ENCODE data around the gene GREB1L. TPM values are rescaled to one million over a fixed set of nuclear protein-coding genes. Genes with fewer than 3 reads are reported as not detected.

GREB1L gene
- total RNA-seq, 4 donors from 2014 or later, result 6.2 to 14.9 (median 10.4) TPM

- TF ChIP-seq CTCF (IDR thresholded peaks at IDR 0.05), result no peak
- no peak for TF ChIP-seq EP300 (IDR thresholded peaks at IDR 0.05)
- no peak for TF ChIP-seq POLR2A (IDR thresholded peaks at IDR 0.05)
- no peak for TF ChIP-seq POLR2AphosphoS5 (IDR thresholded peaks at IDR 0.05)
- H3K4me3 ChIP-seq, result no peak overlapping the region
- no peaks in the 10 kb centered on the region for H3K36me3 ChIP-seq
- WGBS, 2 donors (ENCODE audit: low coverage in 1 of 2), result 63 to 65% methylated on average over 5 to 6 of the region's 6 CpGs
- no peak overlapping the region for H3K27ac ChIP-seq
- no peaks in the 10 kb centered on the region for H3K9me3 ChIP-seq
- ATAC-seq, result no peak
- H3K4me1 ChIP-seq, result no peaks in the 10 kb centered on the region
- H3K27me3 ChIP-seq, result no peaks in the 10 kb centered on the region
Observed at GRCh38 chr18:21215490-21215889, 26.5 kb upstream of the GREB1L start.

DNA sequence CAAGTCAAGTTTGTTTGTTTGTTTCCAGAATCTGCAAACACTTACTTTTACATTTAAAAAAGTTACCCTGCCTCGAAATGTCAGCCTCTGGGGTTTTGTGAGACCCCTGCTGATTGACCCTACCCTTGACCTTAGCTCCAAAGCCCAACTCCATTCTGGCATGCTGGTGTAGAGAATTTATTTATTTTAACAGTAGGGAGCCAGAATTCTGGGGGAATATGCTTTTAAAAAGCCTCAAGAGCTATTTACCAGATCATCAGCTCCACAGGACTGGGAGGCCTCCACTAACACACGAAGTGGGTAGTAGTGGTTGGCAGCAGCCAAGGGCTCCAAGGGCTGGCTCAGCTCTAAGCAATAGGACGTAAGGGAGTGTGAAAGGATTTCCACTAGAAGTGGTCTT lies 23.2 kb upstream of the GREB1L start:
- TF ChIP-seq EP300 (IDR thresholded peaks at IDR 0.05), result no peak
- ATAC-seq, result no peak
- Histone ChIP-seq H3K4me3 (no peak overlapping the region), H3K36me3 (no peaks in the 10 kb centered on the region), H3K4me1 (no peaks in the 10 kb centered on the region), H3K27ac (no peak overlapping the region), H3K9me3 (no peaks in the 10 kb centered on the region), H3K27me3 (no peaks in the 10 kb centered on the region)
- WGBS, 2 donors (ENCODE audit: low coverage in 1 of 2), result 36 to 64% methylated on average over 2 to 3 of the region's 3 CpGs

- 58 to 63% methylated on average over 6 of the region's 6 CpGs for whole genome bisulfite sequencing, 2 donors (ENCODE audit: low coverage in 1 of 2)
- Histone ChIP-seq H3K4me3 (no peak overlapping the region), H3K27ac (no peak overlapping the region), H3K27me3 (no peaks in the 10 kb centered on the region), H3K9me3 (no peaks in the 10 kb centered on the region), H3K36me3 (no peaks in the 10 kb centered on the region), H3K4me1 (no peaks in the 10 kb centered on the region)
- ATAC-seq, result no peak
- TF ChIP-seq POLR2A (IDR thresholded peaks at IDR 0.05) (no peak), POLR2AphosphoS5 (IDR thresholded peaks at IDR 0.05) (no peak), EP300 (IDR thresholded peaks at IDR 0.05) (no peak), CTCF (IDR thresholded peaks at IDR 0.05) (no peak)
Observed at GRCh38 chr18:21230436-21230835, 11.6 kb upstream of the GREB1L start.

DNA sequence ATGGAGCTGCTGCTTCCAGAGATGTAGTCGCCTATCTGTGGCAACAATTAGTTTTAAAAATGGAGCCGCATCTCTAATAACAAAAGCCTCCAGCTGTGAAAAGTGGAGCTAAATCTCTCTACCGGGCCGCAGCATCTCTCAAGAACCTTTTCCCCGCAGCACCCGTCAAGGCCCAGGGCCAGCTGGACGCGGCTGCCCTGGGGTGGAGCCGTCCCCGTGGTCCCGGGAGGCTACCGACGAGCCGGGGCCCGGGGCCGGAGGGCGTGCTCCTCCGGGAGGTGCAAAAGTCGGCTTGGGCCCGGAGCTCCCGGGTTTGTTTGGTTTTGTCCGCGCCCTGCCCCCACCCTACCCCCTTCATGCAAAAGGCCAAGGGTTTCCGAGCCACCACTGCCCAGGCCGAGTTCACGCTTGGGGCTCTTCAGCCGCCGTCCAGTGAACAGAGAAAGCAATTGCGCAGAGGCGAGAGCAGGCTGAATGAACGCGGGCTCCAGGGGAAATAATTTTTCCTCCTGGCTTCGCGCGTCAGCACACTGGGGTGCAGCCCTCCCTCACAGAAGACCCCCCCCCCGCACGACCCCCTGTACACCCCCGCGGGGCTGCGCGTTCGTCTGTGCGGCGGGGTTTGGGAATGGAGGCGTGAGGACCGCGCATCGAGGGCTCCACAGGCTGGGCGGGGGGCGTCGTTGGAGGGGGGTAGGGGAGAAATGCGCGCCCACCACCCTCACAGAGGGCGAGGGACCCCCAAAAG lies 557 bp upstream of the GREB1L start:
- no peaks in the 10 kb centered on the region for H3K9me3 ChIP-seq
- peak overlapping the region in 3 of 4 donors; percentile 70 to 84 (median 77) for H3K27ac ChIP-seq
- H3K4me3 ChIP-seq, result peak overlapping the region; percentile 69 to 72
- peaks cover 0 to 27% (median 4%) of the 10 kb centered on the region in 3 donors for H3K4me1 ChIP-seq
- TF ChIP-seq POLR2A (IDR thresholded peaks at IDR 0.05), result no peak
- TF ChIP-seq POLR2AphosphoS5 (IDR thresholded peaks at IDR 0.05), result no peak
- TF ChIP-seq CTCF (IDR thresholded peaks at IDR 0.05), result no peak
- no peak for TF ChIP-seq EP300 (IDR thresholded peaks at IDR 0.05)
- ATAC-seq, result no peak
- H3K27me3 ChIP-seq, result peaks cover 40% of the 10 kb centered on the region
- H3K36me3 ChIP-seq, result no peaks in the 10 kb centered on the region
- 0 to 20% methylated on average over 2 to 5 of the region's 54 CpGs for WGBS, 2 donors (ENCODE audit: low coverage in 1 of 2)

DNA sequence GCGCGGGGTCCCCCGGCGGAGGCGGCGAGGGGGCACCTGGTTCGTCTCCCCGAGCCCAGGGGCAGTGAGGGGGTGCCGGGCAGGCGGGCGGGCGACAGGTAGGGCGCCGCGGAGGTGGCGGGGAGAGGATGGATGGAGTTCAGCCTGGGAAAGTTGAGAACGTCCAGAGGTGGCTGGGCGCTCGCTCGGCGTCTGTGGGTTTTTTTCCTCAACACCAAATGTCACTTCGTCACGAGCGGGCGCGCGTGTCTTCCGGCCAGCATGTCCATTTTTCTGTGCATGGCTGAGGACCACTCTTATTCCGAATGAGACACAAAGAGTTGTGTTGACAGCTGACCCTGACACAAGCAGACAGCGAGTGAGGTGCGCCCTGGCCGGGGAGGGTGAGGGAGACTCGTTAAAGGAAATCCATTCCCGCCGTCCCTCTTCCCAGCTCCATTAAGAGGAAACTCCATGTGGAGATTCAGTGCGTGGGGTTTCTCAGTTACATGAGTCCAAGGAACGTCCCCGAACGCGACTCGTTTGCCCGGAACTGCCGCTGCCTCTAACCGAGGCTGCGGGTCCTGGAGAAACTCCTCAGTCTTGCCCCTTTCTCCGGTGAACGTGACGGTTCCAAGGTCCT lies 859 bp downstream of the GREB1L start:
- TF ChIP-seq CTCF (IDR thresholded peaks at IDR 0.05), result no peak
- TF ChIP-seq EP300 (IDR thresholded peaks at IDR 0.05), result no peak
- no peak for TF ChIP-seq POLR2A (IDR thresholded peaks at IDR 0.05)
- TF ChIP-seq POLR2AphosphoS5 (IDR thresholded peaks at IDR 0.05), result no peak
- Histone ChIP-seq H3K9me3 (no peaks in the 10 kb centered on the region), H3K36me3 (no peaks in the 10 kb centered on the region), H3K4me1 (peaks cover 0 to 27% (median 4%) of the 10 kb centered on the region in 3 donors), H3K27me3 (peaks cover 40% of the 10 kb centered on the region), H3K27ac (peak overlapping the region in 3 of 4 donors; percentile 70 to 84 (median 77)), H3K4me3 (peak overlapping the region; percentile 69 to 72)
- WGBS, 2 donors (ENCODE audit: low coverage in 1 of 2), result 3% methylated on average over 12 to 33 of the region's 48 CpGs
- no peak for ATAC-seq
